ENCODE measurements around the gene BCL7C. TPM values are rescaled to one million over a fixed set of nuclear protein-coding genes. Genes with fewer than 3 reads are reported as not detected.

BCL7C gene
- total RNA-seq, 1 donor, result 33.3 TPM

GRCh38 chr16:30918614-30919013 lies 24.7 kb upstream of the BCL7C start:
- Histone ChIP-seq H3K27ac (ENCODE audit: low read depth, low read length) (no peak overlapping the region), H4K20me1 (ENCODE audit: insufficient read depth, low read length) (no peaks in the 10 kb centered on the region), H3K79me2 (ENCODE audit: insufficient read depth, low read length) (no peaks in the 10 kb centered on the region), H3K4me3 (ENCODE audit: insufficient read depth, low read length) (no peak overlapping the region), H3K27me3 (ENCODE audit: insufficient read depth, low read length) (no peaks in the 10 kb centered on the region), H3K4me1 (ENCODE audit: insufficient read depth, low read length) (peaks cover 9% of the 10 kb centered on the region), H3K9me3 (ENCODE audit: low read depth, low read length) (no peaks in the 10 kb centered on the region), H3K4me2 (ENCODE audit: insufficient read depth, low read length) (no peak overlapping the region), H3K36me3 (ENCODE audit: insufficient read depth, low read length) (no peaks in the 10 kb centered on the region), H2AFZ (ENCODE audit: low read length) (no peak overlapping the region)
- DNase-seq (ENCODE audit: insufficient read length, low spot score, missing footprints), result no peak
- no peak for TF ChIP-seq CTCF (IDR thresholded peaks at IDR 0.05; ENCODE audit: extremely low read depth, low read depth, low read length)

- Histone ChIP-seq H3K4me1 (ENCODE audit: insufficient read depth, low read length) (no peaks in the 10 kb centered on the region), H3K79me2 (ENCODE audit: insufficient read depth, low read length) (no peaks in the 10 kb centered on the region), H3K4me2 (ENCODE audit: insufficient read depth, low read length) (no peak overlapping the region), H4K20me1 (ENCODE audit: insufficient read depth, low read length) (no peaks in the 10 kb centered on the region), H3K4me3 (ENCODE audit: insufficient read depth, low read length) (no peak overlapping the region), H3K36me3 (ENCODE audit: insufficient read depth, low read length) (no peaks in the 10 kb centered on the region), H3K27ac (ENCODE audit: low read depth, low read length) (no peak overlapping the region), H2AFZ (ENCODE audit: low read length) (no peak overlapping the region), H3K9me3 (ENCODE audit: low read depth, low read length) (no peaks in the 10 kb centered on the region), H3K27me3 (ENCODE audit: insufficient read depth, low read length) (no peaks in the 10 kb centered on the region)
- no peak for DNase-seq (ENCODE audit: insufficient read length, low spot score, missing footprints)
- TF ChIP-seq CTCF (IDR thresholded peaks at IDR 0.05; ENCODE audit: extremely low read depth, low read depth, low read length), result no peak
These were observed 21.0 kb upstream of the BCL7C start for GRCh38 chr16:30914830-30915229.

- no peaks in the 10 kb centered on the region for H3K4me1 ChIP-seq (ENCODE audit: insufficient read depth, low read length)
- no peaks in the 10 kb centered on the region for H3K9me3 ChIP-seq (ENCODE audit: low read depth, low read length)
- H3K27me3 ChIP-seq (ENCODE audit: insufficient read depth, low read length), result no peaks in the 10 kb centered on the region
- no peaks in the 10 kb centered on the region for H3K36me3 ChIP-seq (ENCODE audit: insufficient read depth, low read length)
- no peak for TF ChIP-seq CTCF (IDR thresholded peaks at IDR 0.05; ENCODE audit: extremely low read depth, low read depth, low read length)
- no peak overlapping the region for H3K4me2 ChIP-seq (ENCODE audit: insufficient read depth, low read length)
- H3K27ac ChIP-seq (ENCODE audit: low read depth, low read length), result no peak overlapping the region
- no peak overlapping the region for H3K4me3 ChIP-seq (ENCODE audit: insufficient read depth, low read length)
- H3K79me2 ChIP-seq (ENCODE audit: insufficient read depth, low read length), result no peaks in the 10 kb centered on the region
- no peak overlapping the region for H2AFZ ChIP-seq (ENCODE audit: low read length)
- no peak for DNase-seq (ENCODE audit: insufficient read length, low spot score, missing footprints)
- no peaks in the 10 kb centered on the region for H4K20me1 ChIP-seq (ENCODE audit: insufficient read depth, low read length)
These were observed 19.0 kb upstream of the BCL7C start for GRCh38 chr16:30912794-30913412.

- Histone ChIP-seq H3K4me3 (ENCODE audit: insufficient read depth, low read length) (no peak overlapping the region), H3K79me2 (ENCODE audit: insufficient read depth, low read length) (no peaks in the 10 kb centered on the region), H2AFZ (ENCODE audit: low read length) (no peak overlapping the region), H3K27me3 (ENCODE audit: insufficient read depth, low read length) (no peaks in the 10 kb centered on the region), H4K20me1 (ENCODE audit: insufficient read depth, low read length) (no peaks in the 10 kb centered on the region), H3K9me3 (ENCODE audit: low read depth, low read length) (no peaks in the 10 kb centered on the region), H3K36me3 (ENCODE audit: insufficient read depth, low read length) (no peaks in the 10 kb centered on the region), H3K27ac (ENCODE audit: low read depth, low read length) (no peak overlapping the region), H3K4me2 (ENCODE audit: insufficient read depth, low read length) (no peak overlapping the region), H3K4me1 (ENCODE audit: insufficient read depth, low read length) (no peaks in the 10 kb centered on the region)
- no peak for TF ChIP-seq CTCF (IDR thresholded peaks at IDR 0.05; ENCODE audit: extremely low read depth, low read depth, low read length)
- DNase-seq (ENCODE audit: insufficient read length, low spot score, missing footprints), result peak; percentile 36
These were observed 16.7 kb upstream of the BCL7C start for GRCh38 chr16:30910427-30911029.

Measured in osteoblast (primary cell).